HCT116 (cell line): ENCODE measurements around the gene CBX7. TPM values are rescaled to one million over a fixed set of nuclear protein-coding genes. Genes with fewer than 3 reads are reported as not detected.

Experiments used
- ATAC-seq: fragments of 200-7000 bp; cut with Tn5 transposase; 2 replicates; pipeline ENCODE4 v1.9.1; 2020; ENCODE audit warnings: mild to moderate bottlenecking, moderate library complexity
- BruUV-seq: library from RNA; stranded (reverse); fragments of 400-500 nt; replicated peaks from 2 replicates; lab custom pipeline; 2021; lab: Mats Ljungman, UMichigan
- CTCF ChIA-PET: fragments of 300-600 bp; sonication (Branson Sonifier 250); formaldehyde crosslinking; loops from one replicate; lab custom pipeline; 2021; ENCODE audit warnings: antibody characterized with exemption; lab: Charles Lee
- POLR2A ChIA-PET: fragments of 300-600, 350-600 bp; sonication (Branson Sonifier 250); formaldehyde crosslinking; loops from one replicate; lab custom pipeline; 2021; ENCODE audit warnings: antibody characterized with exemption; lab: Charles Lee
- RAD21 ChIA-PET, 2 experiments: fragments of 300-600 bp; sonication (Branson Sonifier 250); formaldehyde crosslinking; loops; one replicate each; lab custom pipeline; 2023; ENCODE audit warnings: low total read pairs in 2 of 2; ENCODE audit not compliant: uncharacterized antibody in 2 of 2, unreplicated experiment in 2 of 2, low non-redundant PET in 1 of 2; lab: Charles Lee
- DNase-seq: peaks from one replicate; pipeline ENCODE4 v3.0.0-alpha.2; 2010; ENCODE audit warnings: low read depth, low spot score
- H2AFZ ChIP-seq: fragments of 200-600 bp; shearing (Covaris generic), sonication (generic); 2 replicates; pipeline ENCODE4 v1.6.1; 2017; ENCODE audit warnings: low read depth, mixed run types, mixed read lengths, antibody characterized with exemption, low read length; ENCODE audit not compliant: poor library complexity, severe bottlenecking
- H3K27ac ChIP-seq: 2 replicates; pipeline ENCODE4 v1.5.1; 2012; ENCODE audit warnings: low read depth, low read length
- H3K27me3 ChIP-seq: fragments of 200-600 bp; sonication (generic); 2 replicates; pipeline ENCODE4 v1.6.1; 2016; ENCODE audit warnings: mixed run types, low read length, mixed read lengths; ENCODE audit not compliant: insufficient read depth
- H3K36me3 ChIP-seq, 2 experiments: fragments of 200-500 bp in 1 of 2; fragments of 200-600 bp in 1 of 2; sonication (Bioruptor generic) in 1 of 2; sonication (generic) in 1 of 2; 2 replicates each; pipeline versions ENCODE4 v1.5.1 to v1.6.1; 2014 to 2016; ENCODE audit warnings: low read length in 2 of 2, inconsistent platforms in 1 of 2, mixed read lengths in 1 of 2, mixed run types in 1 of 2; ENCODE audit not compliant: insufficient read depth in 2 of 2, control insufficient read depth in 1 of 2
- H3K4me1 ChIP-seq, 2 experiments: fragments of 200-600 bp in 1 of 2; sonication (generic) in 1 of 2; 2 replicates each; pipeline versions ENCODE4 v1.5.1 to v1.6.1; 2012 to 2017; ENCODE audit warnings: low read length in 2 of 2, inconsistent platforms in 1 of 2, mild to moderate bottlenecking in 1 of 2, mixed read lengths in 1 of 2, mixed run types in 1 of 2, moderate library complexity in 1 of 2; ENCODE audit not compliant: insufficient read depth in 2 of 2, control insufficient read depth in 1 of 2
- H3K4me2 ChIP-seq: fragments of 200-600 bp; sonication (generic); 2 replicates; pipeline ENCODE4 v1.6.1; 2017; ENCODE audit warnings: mixed run types, low read length, mixed read lengths
- H3K4me3 ChIP-seq, 2 experiments: fragments of 200-600 bp in 1 of 2; sonication (generic) in 1 of 2; replicated peaks in 1 of 2; 2 replicates each; pipeline ENCODE4 v1.5.1; 2011 to 2016; ENCODE audit warnings: low read length in 2 of 2, control low read depth in 1 of 2, low read depth in 1 of 2, mild to moderate bottlenecking in 1 of 2, mixed read lengths in 1 of 2, mixed run types in 1 of 2
- H3K79me2 ChIP-seq: fragments of 200-600 bp; sonication (generic); 2 replicates; pipeline ENCODE4 v1.6.1; 2017; ENCODE audit warnings: mild to moderate bottlenecking, mixed run types, low read length, moderate library complexity, mixed read lengths; ENCODE audit not compliant: insufficient read depth
- H3K9ac ChIP-seq: fragments of 200-600 bp; sonication (generic); 2 replicates; pipeline ENCODE4 v1.6.1; 2016; ENCODE audit warnings: low read length, mixed read lengths
- H3K9me2 ChIP-seq: fragments of 200-600 bp; sonication (generic), shearing (Covaris generic); 2 replicates; pipeline ENCODE4 v1.6.1; 2017; ENCODE audit warnings: mixed run types, mild to moderate bottlenecking, moderate library complexity; ENCODE audit not compliant: insufficient read depth
- H3K9me3 ChIP-seq, 2 experiments: fragments of 200-500 bp in 1 of 2; fragments of 200-600 bp in 1 of 2; sonication (Bioruptor generic) in 1 of 2; sonication (generic) in 1 of 2; 2 replicates each; pipeline ENCODE4 v1.6.1; 2014 to 2017; ENCODE audit warnings: low read length in 2 of 2, mixed read lengths in 2 of 2, inconsistent platforms in 1 of 2, low read depth in 1 of 2, mild to moderate bottlenecking in 1 of 2, mixed run types in 1 of 2, moderate library complexity in 1 of 2; ENCODE audit not compliant: control insufficient read depth in 1 of 2, insufficient read depth in 1 of 2
- H4K20me1 ChIP-seq: fragments of 200-600 bp; sonication (generic), shearing (Covaris generic); 2 replicates; pipeline ENCODE4 v1.6.1; 2017; ENCODE audit warnings: mixed run types, mild to moderate bottlenecking, moderate library complexity; ENCODE audit not compliant: insufficient read depth
- ATF3 ChIP-seq: IDR thresholded peaks from 2 replicates; pipeline ENCODE4 v1.6.1; 2012
- CBX3 ChIP-seq: IDR thresholded peaks from 2 replicates; pipeline ENCODE4 v1.6.1; 2012; ENCODE audit warnings: low read depth
- CEBPB ChIP-seq: IDR thresholded peaks from 2 replicates; pipeline ENCODE4 v1.6.1; 2012; ENCODE audit warnings: low read depth
- CTCF ChIP-seq, 3 experiments: fragments of 200-600 bp in 1 of 3; sonication (generic) in 1 of 3; IDR thresholded peaks in 2 of 3; conservative IDR thresholded peaks in 1 of 3; 2 replicates each; pipeline ENCODE4 v1.5.1; 2012 to 2017; ENCODE audit warnings: low read depth in 2 of 3, low read length in 2 of 3, antibody characterized with exemption in 1 of 3, borderline replicate concordance in 1 of 3, control low read depth in 1 of 3, mild to moderate bottlenecking in 1 of 3, mixed read lengths in 1 of 3, mixed run types in 1 of 3, moderate library complexity in 1 of 3; ENCODE audit not compliant: insufficient read depth in 1 of 3
- EGR1 ChIP-seq: IDR thresholded peaks from 2 replicates; pipeline ENCODE4 v1.6.1; 2012; ENCODE audit warnings: low read depth
- ELF1 ChIP-seq: IDR thresholded peaks from 2 replicates; pipeline ENCODE4 v1.6.1; 2012; ENCODE audit warnings: low read depth, borderline replicate concordance
- EZH2 ChIP-seq: fragments of 200-600 bp; sonication (generic); IDR thresholded peaks from 2 replicates; pipeline ENCODE4 v1.6.1; 2017; ENCODE audit warnings: antibody characterized with exemption, mixed run types
- EZH2phosphoT487 ChIP-seq: fragments of 200-600 bp; IDR thresholded peaks from 2 replicates; pipeline ENCODE4 v1.6.1; 2018; ENCODE audit warnings: antibody characterized with exemption, borderline replicate concordance
- JUND ChIP-seq: IDR thresholded peaks from 2 replicates; pipeline ENCODE4 v1.6.1; 2012
- MAX ChIP-seq: IDR thresholded peaks from 2 replicates; pipeline ENCODE4 v1.6.1; 2012
- POLR2AphosphoS5 ChIP-seq: IDR thresholded peaks from 2 replicates; pipeline ENCODE4 v1.6.1; 2011; ENCODE audit warnings: mild to moderate bottlenecking, low read depth, low read length, moderate library complexity
- RAD21 ChIP-seq: IDR thresholded peaks from 2 replicates; pipeline ENCODE4 v1.6.1; 2012; ENCODE audit warnings: low read depth, mild to moderate bottlenecking
- SIN3A ChIP-seq: IDR thresholded peaks from 2 replicates; pipeline ENCODE4 v1.6.1; 2012; ENCODE audit warnings: low read depth
- SP1 ChIP-seq: IDR thresholded peaks from 2 replicates; pipeline ENCODE4 v1.6.1; 2012; ENCODE audit warnings: low read depth
- SRF ChIP-seq: IDR thresholded peaks from 2 replicates; pipeline ENCODE4 v1.6.1; 2012; ENCODE audit warnings: low read depth
- TCF7L2 ChIP-seq: IDR thresholded peaks from 2 replicates; pipeline ENCODE4 v1.7.0; 2011; ENCODE audit warnings: borderline replicate concordance, inconsistent platforms; ENCODE audit not compliant: insufficient read depth, insufficient read length; ENCODE audit errors: extremely low read depth
- YY1 ChIP-seq: IDR thresholded peaks from 2 replicates; pipeline ENCODE4 v1.6.1; 2011; ENCODE audit warnings: low read length, low read depth, moderate library complexity, mild to moderate bottlenecking; ENCODE audit not compliant: insufficient replicate concordance; ENCODE audit errors: extremely low read depth
- ZBTB33 ChIP-seq: IDR thresholded peaks from 2 replicates; pipeline ENCODE4 v1.6.1; 2011; ENCODE audit warnings: mild to moderate bottlenecking, low read length, moderate library complexity; ENCODE audit not compliant: insufficient replicate concordance; ENCODE audit errors: extremely low read depth
- intact Hi-C: fragments of 100-400 bp; cut with micrococcal nuclease; formaldehyde crosslinking; loops from 2 replicates; pipeline ENCODE4 v1.10.0; 2022
- total RNA-seq: library from RNA; stranded (reverse); gene quantifications from one replicate; pipeline ENCODE4 v1.2.1, GENCODE V29; 2021; ENCODE audit not compliant: unreplicated experiment

The CBX7 gene
- total RNA-seq, 1 experiment from 2014 or later = 20.1 TPM

GRCh38 chr22:39092111-39092862, 60.2 kb downstream of the CBX7 start:
- Histone ChIP-seq H3K4me1 (peaks cover 9 to 13% of the 10 kb centered on the region in 2 experiments), H3K9me2 (no peaks in the 10 kb centered on the region), H3K9me3 (no peaks in the 10 kb centered on the region), H3K4me3 (no peak overlapping the region), H3K4me2 (no peak overlapping the region), H3K27me3 (no peaks in the 10 kb centered on the region), H3K27ac (no peak overlapping the region), H4K20me1 (no peaks in the 10 kb centered on the region), H2AFZ (no peak overlapping the region), H3K79me2 (no peaks in the 10 kb centered on the region), H3K9ac (no peak overlapping the region), H3K36me3 (no peaks in the 10 kb centered on the region)
- ChIA-PET POLR2A (no interaction called here), RAD21 (no interaction called here), CTCF (no interaction called here)
- intact Hi-C loops = no loop called here
- no peak for DNase-seq
- TF ChIP-seq YY1 (no peak), SIN3A (no peak), ZBTB33 (no peak), CBX3 (no peak), POLR2AphosphoS5 (no peak), TCF7L2 (no peak), EZH2phosphoT487 (no peak), ATF3 (no peak), RAD21 (no peak), SRF (no peak), EGR1 (no peak), SP1 (no peak), MAX (no peak), JUND (no peak), ELF1 (no peak), CEBPB (no peak), CTCF (IDR thresholded peaks at IDR 0.05 in 2 of 3, conservative IDR thresholded peaks at IDR 0.05 in 1 of 3; ENCODE audit: borderline replicate concordance in 1 of 3, insufficient read depth in 1 of 3, low read depth in 2 of 3, low read length in 2 of 3) (no peak), EZH2 (no peak)
- no peak for ATAC-seq
- no TSS peak for BruUV-seq
